BLaER1 (cell line): ENCODE results near the gene PADI1.

ENCODE experiments used
- H3K27ac ChIP-seq: shearing (Covaris generic); formaldehyde crosslinking; 2 replicates; pipeline ENCODE4 v1.8.1; 2022
- H3K27me3 ChIP-seq: shearing (Covaris generic); formaldehyde crosslinking; 2 replicates; pipeline ENCODE4 v1.8.1; 2022
- H3K36me3 ChIP-seq: shearing (Covaris generic); formaldehyde crosslinking; 2 replicates; pipeline ENCODE4 v1.8.1; 2022
- H3K4me1 ChIP-seq: shearing (Covaris generic); formaldehyde crosslinking; 2 replicates; pipeline ENCODE4 v1.8.1; 2022
- H3K4me2 ChIP-seq: shearing (Covaris generic); formaldehyde crosslinking; 2 replicates; pipeline ENCODE4 v1.8.1; 2022
- H3K4me3 ChIP-seq: shearing (Covaris generic); formaldehyde crosslinking; 2 replicates; pipeline ENCODE4 v1.8.1; 2022
- H3K9ac ChIP-seq: shearing (Covaris generic); formaldehyde crosslinking; 2 replicates; pipeline ENCODE4 v1.8.1; 2022
- H3K9me3 ChIP-seq: shearing (Covaris generic); formaldehyde crosslinking; 2 replicates; pipeline ENCODE4 v1.8.1; 2022
- H4K20me1 ChIP-seq: shearing (Covaris generic); formaldehyde crosslinking; 2 replicates; pipeline ENCODE4 v1.8.1; 2022
- Cebpa-rat ChIP-seq: shearing (Covaris generic); IDR thresholded peaks from 2 replicates; pipeline ENCODE4 v1.8.1; 2022

PADI1 gene

DNA sequence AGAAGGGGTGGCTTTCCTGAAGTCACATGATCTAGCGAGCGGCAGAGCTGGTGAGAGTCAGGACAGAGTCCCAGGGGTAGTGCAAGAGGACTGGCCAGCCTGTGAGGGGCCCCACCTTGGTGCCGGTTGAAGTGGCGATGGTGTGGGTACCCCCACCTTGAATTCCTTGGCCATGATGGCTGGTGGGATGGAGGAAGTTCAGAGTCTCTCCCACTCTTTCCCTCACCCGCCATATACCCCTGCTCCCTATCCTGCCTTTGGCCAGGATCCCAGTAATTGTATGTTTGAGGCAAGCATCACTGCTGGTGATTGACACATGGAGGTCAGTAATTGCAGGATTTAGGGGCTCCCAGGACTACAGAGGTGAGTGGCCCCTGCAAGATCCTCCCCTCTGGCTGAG lies 55.8 kb downstream of the PADI1 start:
- no peak overlapping the region for H3K27ac ChIP-seq
- no peak overlapping the region for H3K4me3 ChIP-seq
- H3K4me2 ChIP-seq, result no peak overlapping the region
- no peak for TF ChIP-seq Cebpa-rat
- no peaks in the 10 kb centered on the region for H3K27me3 ChIP-seq
- H3K9me3 ChIP-seq, result no peaks in the 10 kb centered on the region
- no peaks in the 10 kb centered on the region for H4K20me1 ChIP-seq
- no peaks in the 10 kb centered on the region for H3K36me3 ChIP-seq
- no peaks in the 10 kb centered on the region for H3K4me1 ChIP-seq
- H3K9ac ChIP-seq, result no peak overlapping the region

DNA sequence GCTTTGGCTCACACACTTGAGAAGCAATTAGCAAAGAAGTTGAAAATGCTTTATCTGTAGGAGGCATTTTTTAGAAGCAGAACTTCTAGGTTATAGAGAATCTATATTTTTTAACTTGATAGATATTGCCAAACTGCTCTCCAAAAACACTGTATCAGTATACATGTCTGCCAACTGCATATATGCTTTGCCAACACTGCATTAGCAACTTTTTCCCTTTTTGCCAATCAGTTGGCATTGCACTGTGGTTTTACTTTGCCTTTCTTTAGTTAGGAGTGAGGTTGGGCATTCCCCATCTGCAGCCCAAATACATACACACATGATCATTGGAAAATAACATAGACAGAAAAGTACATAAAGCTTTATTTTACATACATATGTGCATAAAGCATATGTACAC lies 59.0 kb downstream of the PADI1 start:
- Histone ChIP-seq H4K20me1 (no peaks in the 10 kb centered on the region), H3K27me3 (no peaks in the 10 kb centered on the region)

DNA sequence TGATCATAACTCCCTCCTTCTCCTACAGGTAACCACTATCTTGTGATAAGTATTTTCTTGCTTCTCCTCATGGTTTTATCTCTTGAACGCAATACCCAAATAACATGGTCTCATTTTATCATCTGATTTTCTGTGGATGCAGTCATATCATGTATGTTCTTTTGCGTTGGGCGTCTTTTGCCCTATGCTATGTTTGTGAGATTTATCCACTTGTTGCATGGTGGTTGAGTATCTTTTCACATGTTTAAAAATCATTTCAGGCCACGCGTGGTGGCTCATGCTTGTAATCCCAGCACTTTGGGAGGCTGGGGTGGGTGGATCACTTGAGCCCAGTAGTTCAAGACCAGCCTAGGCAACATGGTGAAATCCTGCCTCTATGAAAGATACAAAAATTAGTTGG lies 59.5 kb downstream of the PADI1 start:
- H3K27me3 ChIP-seq, result no peaks in the 10 kb centered on the region
- no peak for TF ChIP-seq Cebpa-rat
- no peak overlapping the region for H3K27ac ChIP-seq
- H3K9me3 ChIP-seq, result no peaks in the 10 kb centered on the region
- no peak overlapping the region for H3K4me3 ChIP-seq
- H4K20me1 ChIP-seq, result no peaks in the 10 kb centered on the region
- H3K4me1 ChIP-seq, result no peaks in the 10 kb centered on the region
- no peak overlapping the region for H3K9ac ChIP-seq
- no peaks in the 10 kb centered on the region for H3K36me3 ChIP-seq
- no peak overlapping the region for H3K4me2 ChIP-seq

More for the DNA sequence above, 59.0 kb downstream of the PADI1 start:
- no peak overlapping the region for H3K4me3 ChIP-seq
- no peak for TF ChIP-seq Cebpa-rat
- H3K4me2 ChIP-seq, result no peak overlapping the region
- no peaks in the 10 kb centered on the region for H3K9me3 ChIP-seq
- H3K36me3 ChIP-seq, result no peaks in the 10 kb centered on the region
- H3K4me1 ChIP-seq, result no peaks in the 10 kb centered on the region
- H3K9ac ChIP-seq, result no peak overlapping the region
- H3K27ac ChIP-seq, result no peak overlapping the region

DNA sequence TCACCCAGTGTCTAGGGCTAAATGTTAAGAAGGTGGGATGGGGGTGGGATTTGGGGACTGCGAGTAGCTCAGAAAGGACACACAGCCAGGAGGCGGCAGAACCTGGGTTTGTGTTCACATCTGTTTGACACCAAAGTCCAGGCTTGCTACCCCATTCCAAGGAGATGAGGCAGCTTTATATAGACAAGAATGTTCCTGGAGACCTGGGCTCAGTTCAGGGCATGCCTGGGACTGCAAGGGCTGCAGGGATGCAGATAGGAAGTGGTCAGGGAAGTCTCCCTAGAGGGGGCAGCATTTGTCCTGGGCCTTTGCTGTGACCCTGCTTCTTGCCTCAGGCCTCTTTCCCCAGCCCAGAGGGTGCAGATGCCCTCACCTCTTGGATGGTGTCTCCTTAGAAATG lies 60.2 kb downstream of the PADI1 start:
- no peak overlapping the region for H3K4me2 ChIP-seq
- H3K9ac ChIP-seq, result no peak overlapping the region
- no peak overlapping the region for H3K4me3 ChIP-seq
- no peak for TF ChIP-seq Cebpa-rat
- no peaks in the 10 kb centered on the region for H3K4me1 ChIP-seq
- no peaks in the 10 kb centered on the region for H3K9me3 ChIP-seq
- H3K27ac ChIP-seq, result no peak overlapping the region
- H4K20me1 ChIP-seq, result no peaks in the 10 kb centered on the region
- no peaks in the 10 kb centered on the region for H3K27me3 ChIP-seq
- H3K36me3 ChIP-seq, result no peaks in the 10 kb centered on the region

- no peaks in the 10 kb centered on the region for H3K36me3 ChIP-seq
- no peak overlapping the region for H3K9ac ChIP-seq
- no peaks in the 10 kb centered on the region for H4K20me1 ChIP-seq
- TF ChIP-seq Cebpa-rat, result no peak
- no peak overlapping the region for H3K27ac ChIP-seq
- no peaks in the 10 kb centered on the region for H3K27me3 ChIP-seq
- no peak overlapping the region for H3K4me2 ChIP-seq
- H3K4me1 ChIP-seq, result no peaks in the 10 kb centered on the region
- no peaks in the 10 kb centered on the region for H3K9me3 ChIP-seq
- H3K4me3 ChIP-seq, result no peak overlapping the region
Measured at GRCh38 chr1:17265950-17266349, 61.0 kb downstream of the PADI1 start.

DNA sequence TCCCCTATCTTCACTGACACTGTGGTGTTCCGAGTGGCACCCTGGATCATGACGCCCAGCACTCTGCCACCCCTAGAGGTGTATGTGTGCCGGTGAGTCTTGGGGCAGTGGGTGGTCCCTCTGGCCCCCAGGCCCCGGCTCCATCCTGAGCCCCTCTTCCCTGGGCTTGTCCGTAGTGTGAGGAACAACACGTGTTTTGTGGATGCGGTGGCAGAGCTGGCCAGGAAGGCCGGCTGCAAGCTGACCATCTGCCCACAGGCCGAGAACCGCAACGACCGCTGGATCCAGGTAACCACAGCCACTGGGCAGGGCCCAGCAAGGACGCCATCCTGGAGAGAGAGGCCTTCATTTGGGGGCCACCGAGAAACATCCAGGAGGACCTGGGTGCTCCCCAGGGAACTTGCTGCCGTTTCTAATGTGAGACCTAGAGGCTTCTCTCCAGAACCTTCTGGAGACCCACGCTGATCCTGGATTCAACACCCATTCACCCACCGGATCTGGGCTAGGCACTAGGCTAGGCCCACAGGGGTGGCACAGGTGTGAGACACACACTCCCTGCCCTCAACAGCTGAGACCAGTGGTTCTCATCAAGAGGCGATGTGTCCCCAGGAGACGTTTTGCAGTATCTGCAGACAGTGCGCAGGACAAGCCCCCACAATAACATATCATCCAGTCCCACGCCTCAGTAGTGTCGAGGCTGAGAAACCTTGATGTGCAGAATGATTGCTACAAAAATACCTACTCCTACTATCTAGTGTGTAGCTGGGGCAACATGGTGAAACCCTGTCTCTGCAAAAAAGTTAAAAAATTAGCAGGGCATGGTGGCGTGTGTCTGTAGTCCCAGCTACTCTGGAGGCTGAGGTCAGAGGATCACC lies 66.2 kb downstream of the PADI1 start:
- Histone ChIP-seq H3K4me1 (no peaks in the 10 kb centered on the region), H3K9ac (no peak overlapping the region)
- TF ChIP-seq Cebpa-rat, result no peak

GRCh38 chr1:17272066-17272465 lies 67.1 kb downstream of the PADI1 start:
- Histone ChIP-seq H3K4me2 (no peak overlapping the region), H4K20me1 (no peaks in the 10 kb centered on the region), H3K9me3 (no peaks in the 10 kb centered on the region), H3K4me3 (no peak overlapping the region), H3K36me3 (no peaks in the 10 kb centered on the region), H3K9ac (no peak overlapping the region), H3K27ac (no peak overlapping the region), H3K27me3 (no peaks in the 10 kb centered on the region), H3K4me1 (no peaks in the 10 kb centered on the region)
- no peak for TF ChIP-seq Cebpa-rat

More for the DNA sequence above, 66.2 kb downstream of the PADI1 start:
- no peak overlapping the region for H3K4me3 ChIP-seq
- H4K20me1 ChIP-seq, result no peaks in the 10 kb centered on the region
- H3K27me3 ChIP-seq, result no peaks in the 10 kb centered on the region
- no peak overlapping the region for H3K27ac ChIP-seq
- no peak overlapping the region for H3K4me2 ChIP-seq
- H3K36me3 ChIP-seq, result no peaks in the 10 kb centered on the region
- H3K9me3 ChIP-seq, result no peaks in the 10 kb centered on the region

DNA sequence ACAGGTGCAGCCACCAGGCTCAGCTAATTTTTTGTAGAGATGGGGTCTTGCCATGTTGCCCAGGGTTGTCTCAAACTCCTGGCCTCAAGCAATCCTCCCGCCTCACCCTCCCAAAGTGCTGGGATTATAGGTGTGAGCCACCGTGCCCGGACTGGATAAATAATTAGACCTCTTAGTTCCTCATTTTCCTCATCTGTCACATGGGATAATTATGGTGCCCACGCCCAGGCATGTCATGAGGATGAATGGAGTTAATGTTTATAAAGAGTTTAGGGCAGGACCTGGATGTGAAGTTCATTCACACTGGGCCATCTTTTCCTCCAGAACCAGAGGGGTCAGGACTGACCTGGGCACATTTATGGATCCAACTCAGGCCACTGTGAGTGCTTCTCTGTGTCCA lies 67.7 kb downstream of the PADI1 start:
- no peaks in the 10 kb centered on the region for H4K20me1 ChIP-seq
- H3K9me3 ChIP-seq, result no peaks in the 10 kb centered on the region

DNA sequence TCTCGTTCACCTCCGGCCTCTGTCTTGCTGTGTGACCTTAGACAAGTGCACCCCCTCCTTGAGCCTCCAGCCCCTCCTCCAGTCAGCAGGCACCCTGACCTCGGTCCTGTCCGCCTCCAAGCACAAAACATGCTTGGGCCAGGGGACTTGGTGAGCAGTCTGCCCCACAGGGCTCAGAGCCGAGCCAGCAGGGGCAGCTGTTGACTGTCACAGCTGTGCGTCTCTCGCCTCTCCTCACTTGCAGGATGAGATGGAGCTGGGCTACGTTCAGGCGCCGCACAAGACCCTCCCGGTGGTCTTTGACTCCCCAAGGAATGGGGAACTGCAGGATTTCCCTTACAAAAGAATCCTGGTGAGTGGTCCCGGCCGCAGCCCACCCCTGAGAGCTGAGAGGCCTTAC lies 68.2 kb downstream of the PADI1 start:
- no peak for TF ChIP-seq Cebpa-rat
- H3K9me3 ChIP-seq, result no peaks in the 10 kb centered on the region
- H3K27me3 ChIP-seq, result no peaks in the 10 kb centered on the region
- H3K9ac ChIP-seq, result no peak overlapping the region
- H3K36me3 ChIP-seq, result no peaks in the 10 kb centered on the region
- no peak overlapping the region for H3K4me2 ChIP-seq
- no peaks in the 10 kb centered on the region for H3K4me1 ChIP-seq
- no peaks in the 10 kb centered on the region for H4K20me1 ChIP-seq
- H3K4me3 ChIP-seq, result no peak overlapping the region
- H3K27ac ChIP-seq, result no peak overlapping the region

More for the DNA sequence above, 67.7 kb downstream of the PADI1 start:
- no peak for TF ChIP-seq Cebpa-rat
- Histone ChIP-seq H3K9ac (no peak overlapping the region), H3K27ac (no peak overlapping the region), H3K36me3 (no peaks in the 10 kb centered on the region), H3K27me3 (no peaks in the 10 kb centered on the region), H3K4me1 (no peaks in the 10 kb centered on the region), H3K4me2 (no peak overlapping the region), H3K4me3 (no peak overlapping the region)

DNA sequence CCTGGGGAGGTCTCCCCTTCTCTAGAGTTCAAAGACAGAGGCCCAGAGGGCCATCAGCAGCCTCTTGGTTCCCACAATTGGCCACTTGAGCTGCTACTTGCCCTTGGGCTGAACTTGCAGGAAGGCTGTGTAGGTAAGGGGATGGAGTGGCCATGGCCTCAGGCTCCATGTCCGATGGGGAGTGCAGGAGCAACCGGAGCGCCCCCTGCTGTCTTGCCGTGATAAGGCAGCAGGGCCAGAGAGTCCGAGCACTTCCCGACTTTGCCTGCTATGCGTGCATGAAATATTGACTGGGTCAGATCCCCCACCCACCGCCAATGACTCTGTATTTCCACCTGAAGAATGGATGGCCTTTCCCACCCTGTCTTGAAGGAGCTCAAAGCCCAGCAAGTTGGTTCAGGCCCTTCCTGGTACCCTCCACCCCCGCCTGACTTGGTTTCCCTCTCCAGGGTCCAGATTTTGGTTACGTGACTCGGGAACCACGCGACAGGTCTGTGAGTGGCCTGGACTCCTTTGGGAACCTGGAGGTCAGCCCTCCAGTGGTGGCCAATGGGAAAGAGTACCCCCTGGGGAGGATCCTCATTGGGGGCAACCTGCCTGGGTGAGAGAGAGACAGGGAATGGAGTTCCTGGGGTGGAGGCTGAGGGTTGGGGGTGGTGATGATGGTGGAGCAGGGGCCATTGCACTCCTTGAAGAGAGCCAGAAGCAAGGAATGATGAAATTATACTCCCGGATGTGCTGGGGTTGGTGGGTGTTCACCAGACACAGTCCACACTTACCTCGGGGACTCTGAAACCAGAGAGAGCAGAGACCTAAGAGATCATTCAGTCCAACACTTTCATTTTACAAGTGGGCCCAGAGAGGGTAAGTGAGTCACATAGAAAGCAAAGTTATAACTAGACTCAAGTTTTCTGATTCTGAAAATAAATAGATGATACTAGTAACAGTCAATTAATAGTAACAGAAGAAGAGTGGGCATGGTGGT lies 69.5 kb downstream of the PADI1 start:
- Histone ChIP-seq H3K36me3 (no peaks in the 10 kb centered on the region), H3K27ac (no peak overlapping the region), H4K20me1 (no peaks in the 10 kb centered on the region), H3K9ac (no peak overlapping the region), H3K9me3 (no peaks in the 10 kb centered on the region), H3K4me3 (no peak overlapping the region), H3K4me2 (no peak overlapping the region), H3K4me1 (no peaks in the 10 kb centered on the region), H3K27me3 (no peaks in the 10 kb centered on the region)
- no peak for TF ChIP-seq Cebpa-rat
